Activated naive CD8-positive, alpha-beta T cell (primary cell): ENCODE results near the gene CDKN1A.
"Not testable (repeated sequence)": the region's sequence is repeated elsewhere in the genome, so short reads cannot be mapped to it uniquely, and the experiment has no call there.

Source experiments
- H3K27ac Mint-ChIP-seq: one replicate; pipeline ENCODE4 v1.8.0; 2021; ENCODE audit warnings: mixed read lengths
- H3K27me3 Mint-ChIP-seq: one replicate; pipeline ENCODE4 v1.8.0; 2021; ENCODE audit warnings: mixed read lengths
- H3K36me3 Mint-ChIP-seq: one replicate; pipeline ENCODE4 v1.8.0; 2021; ENCODE audit warnings: mixed read lengths
- H3K4me1 Mint-ChIP-seq: one replicate; pipeline ENCODE4 v1.8.0; 2021; ENCODE audit warnings: low read depth, mixed read lengths
- H3K4me3 Mint-ChIP-seq: one replicate; pipeline ENCODE4 v1.8.0; 2021; ENCODE audit warnings: mild to moderate bottlenecking, mixed read lengths
- H3K9me3 Mint-ChIP-seq: one replicate; pipeline ENCODE4 v1.8.0; 2021; ENCODE audit warnings: low read depth, mixed read lengths

The CDKN1A gene

GRCh38 chr6:36649701-36650484, 28.6 kb upstream of the CDKN1A start:
- Mint-ChIP-seq H3K4me1 (no peaks in the 10 kb centered on the region), H3K27ac (no peak overlapping the region), H3K27me3 (peaks cover 2% of the 10 kb centered on the region), H3K4me3 (no peak overlapping the region), H3K9me3 (no peaks in the 10 kb centered on the region), H3K36me3 (no peaks in the 10 kb centered on the region)

GRCh38 chr6:36650848-36651478, 27.6 kb upstream of the CDKN1A start:
- Mint-ChIP-seq H3K27me3 (peaks cover 7% of the 10 kb centered on the region), H3K36me3 (no peaks in the 10 kb centered on the region), H3K9me3 (no peaks in the 10 kb centered on the region), H3K4me1 (no peaks in the 10 kb centered on the region), H3K4me3 (no peak overlapping the region), H3K27ac (no peak overlapping the region)

GRCh38 chr6:36651659-36652379, 26.7 kb upstream of the CDKN1A start:
- Mint-ChIP-seq H3K4me1 (no peaks in the 10 kb centered on the region), H3K27me3 (peaks cover 12% of the 10 kb centered on the region), H3K36me3 (no peaks in the 10 kb centered on the region), H3K4me3 (no peak overlapping the region), H3K27ac (no peak overlapping the region), H3K9me3 (no peaks in the 10 kb centered on the region)

- H3K4me3 Mint-ChIP-seq, H3K9me3 Mint-ChIP-seq: not testable (repeated sequence)
- peaks cover 19% of the 10 kb centered on the region for H3K27me3 Mint-ChIP-seq
Observed at GRCh38 chr6:36654469-36654868, 24.0 kb upstream of the CDKN1A start.

GRCh38 chr6:36655085-36655724, 23.3 kb upstream of the CDKN1A start:
- Mint-ChIP-seq H3K36me3 (no peaks in the 10 kb centered on the region), H3K27me3 (peaks cover 23% of the 10 kb centered on the region), H3K27ac (no peak overlapping the region), H3K9me3 (no peaks in the 10 kb centered on the region), H3K4me3 (no peak overlapping the region), H3K4me1 (no peaks in the 10 kb centered on the region)

More at GRCh38 chr6:36654469-36654868, 24.0 kb upstream of the CDKN1A start:
- not testable (repeated sequence) for H3K36me3 Mint-ChIP-seq, H3K4me1 Mint-ChIP-seq, H3K27ac Mint-ChIP-seq

GRCh38 chr6:36656441-36656840, 22.1 kb upstream of the CDKN1A start:
- H3K27ac Mint-ChIP-seq: no peak overlapping the region
- H3K4me1 Mint-ChIP-seq: no peaks in the 10 kb centered on the region
- no peaks in the 10 kb centered on the region for H3K9me3 Mint-ChIP-seq
- H3K36me3 Mint-ChIP-seq: no peaks in the 10 kb centered on the region
- peaks cover 23% of the 10 kb centered on the region for H3K27me3 Mint-ChIP-seq
- no peak overlapping the region for H3K4me3 Mint-ChIP-seq

GRCh38 chr6:36657271-36657670, 21.2 kb upstream of the CDKN1A start:
- Mint-ChIP-seq H3K27ac (no peak overlapping the region), H3K27me3 (peaks cover 23% of the 10 kb centered on the region), H3K4me3 (no peak overlapping the region), H3K4me1 (peaks cover 4% of the 10 kb centered on the region), H3K36me3 (no peaks in the 10 kb centered on the region), H3K9me3 (no peaks in the 10 kb centered on the region)

GRCh38 chr6:36657942-36658544, 20.5 kb upstream of the CDKN1A start:
- Mint-ChIP-seq H3K4me1 (peaks cover 11% of the 10 kb centered on the region), H3K36me3 (no peaks in the 10 kb centered on the region), H3K4me3 (no peak overlapping the region), H3K27me3 (peaks cover 23% of the 10 kb centered on the region), H3K9me3 (no peaks in the 10 kb centered on the region), H3K27ac (no peak overlapping the region)

- Mint-ChIP-seq H3K4me1 (peaks cover 17% of the 10 kb centered on the region), H3K9me3 (no peaks in the 10 kb centered on the region), H3K36me3 (no peaks in the 10 kb centered on the region), H3K27me3 (peaks cover 23% of the 10 kb centered on the region), H3K27ac (no peak overlapping the region), H3K4me3 (no peak overlapping the region)
Observed at GRCh38 chr6:36659271-36659670, 19.2 kb upstream of the CDKN1A start.

GRCh38 chr6:36660771-36661471, 17.6 kb upstream of the CDKN1A start:
- Mint-ChIP-seq H3K36me3 (no peaks in the 10 kb centered on the region), H3K27ac (no peak overlapping the region), H3K4me3 (no peak overlapping the region), H3K27me3 (peaks cover 16% of the 10 kb centered on the region), H3K4me1 (peaks cover 17% of the 10 kb centered on the region), H3K9me3 (no peaks in the 10 kb centered on the region)

GRCh38 chr6:36662380-36662779, 16.1 kb upstream of the CDKN1A start:
- no peaks in the 10 kb centered on the region for H3K36me3 Mint-ChIP-seq
- no peak overlapping the region for H3K4me3 Mint-ChIP-seq
- no peak overlapping the region for H3K27ac Mint-ChIP-seq
- peaks cover 17% of the 10 kb centered on the region for H3K4me1 Mint-ChIP-seq
- H3K27me3 Mint-ChIP-seq: peaks cover 8% of the 10 kb centered on the region
- no peaks in the 10 kb centered on the region for H3K9me3 Mint-ChIP-seq

GRCh38 chr6:36662827-36663256, 15.7 kb upstream of the CDKN1A start:
- Mint-ChIP-seq H3K4me3 (no peak overlapping the region), H3K27ac (no peak overlapping the region), H3K27me3 (peaks cover 6% of the 10 kb centered on the region), H3K9me3 (no peaks in the 10 kb centered on the region), H3K36me3 (no peaks in the 10 kb centered on the region), H3K4me1 (peaks cover 17% of the 10 kb centered on the region)

GRCh38 chr6:36663504-36664446, 14.7 kb upstream of the CDKN1A start:
- Mint-ChIP-seq H3K4me1 (peaks cover 17% of the 10 kb centered on the region), H3K4me3 (no peak overlapping the region)

More at GRCh38 chr6:36663504-36664446, 14.7 kb upstream of the CDKN1A start:
- Mint-ChIP-seq H3K27ac (no peak overlapping the region), H3K27me3 (peaks cover 4% of the 10 kb centered on the region), H3K9me3 (no peaks in the 10 kb centered on the region), H3K36me3 (no peaks in the 10 kb centered on the region)
